Panc1 (cell line): ENCODE measurements around the gene RFX2.

Experiments used
- POLR2AphosphoS5 ChIP-seq: IDR thresholded peaks from 2 replicates; pipeline ENCODE4 v1.6.1; 2012; ENCODE audit warnings: mild to moderate bottlenecking, low read depth, low read length, moderate library complexity
- TF ChIP-seq, protein P1 (sequence below): fragments of 450-650 bp; IDR thresholded peaks from 2 replicates; pipeline ENCODE4 v1.5.1; 2017; ENCODE audit warnings: mild to moderate bottlenecking

DNA sequence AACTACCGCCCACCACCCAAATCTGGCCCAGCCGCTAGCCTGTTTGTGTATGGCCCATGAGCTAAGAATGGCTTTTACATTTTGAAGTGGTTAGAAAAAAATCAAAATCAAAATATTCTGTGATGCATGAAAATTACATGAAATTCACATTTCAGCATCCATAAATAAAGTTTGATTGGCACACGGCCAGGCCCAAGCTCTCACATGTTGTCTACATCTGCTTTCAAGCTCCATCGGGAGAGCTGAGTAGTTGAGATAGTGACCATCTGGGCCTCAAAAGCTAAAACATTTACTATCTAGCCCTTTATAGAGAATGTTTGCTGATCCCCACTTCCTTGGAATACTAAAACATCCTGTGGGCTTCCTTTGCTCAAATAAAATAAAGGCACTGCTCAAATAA, 14.5 kb downstream of the RFX2 start:
- TF ChIP-seq, protein P1, sequence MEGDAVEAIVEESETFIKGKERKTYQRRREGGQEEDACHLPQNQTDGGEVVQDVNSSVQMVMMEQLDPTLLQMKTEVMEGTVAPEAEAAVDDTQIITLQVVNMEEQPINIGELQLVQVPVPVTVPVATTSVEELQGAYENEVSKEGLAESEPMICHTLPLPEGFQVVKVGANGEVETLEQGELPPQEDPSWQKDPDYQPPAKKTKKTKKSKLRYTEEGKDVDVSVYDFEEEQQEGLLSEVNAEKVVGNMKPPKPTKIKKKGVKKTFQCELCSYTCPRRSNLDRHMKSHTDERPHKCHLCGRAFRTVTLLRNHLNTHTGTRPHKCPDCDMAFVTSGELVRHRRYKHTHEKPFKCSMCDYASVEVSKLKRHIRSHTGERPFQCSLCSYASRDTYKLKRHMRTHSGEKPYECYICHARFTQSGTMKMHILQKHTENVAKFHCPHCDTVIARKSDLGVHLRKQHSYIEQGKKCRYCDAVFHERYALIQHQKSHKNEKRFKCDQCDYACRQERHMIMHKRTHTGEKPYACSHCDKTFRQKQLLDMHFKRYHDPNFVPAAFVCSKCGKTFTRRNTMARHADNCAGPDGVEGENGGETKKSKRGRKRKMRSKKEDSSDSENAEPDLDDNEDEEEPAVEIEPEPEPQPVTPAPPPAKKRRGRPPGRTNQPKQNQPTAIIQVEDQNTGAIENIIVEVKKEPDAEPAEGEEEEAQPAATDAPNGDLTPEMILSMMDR = no peak
- TF ChIP-seq POLR2AphosphoS5 = no peak
